K562 (cell line): ENCODE measurements around the gene GABARAPL2. TPM values are rescaled to one million over a fixed set of nuclear protein-coding genes. Genes with fewer than 3 reads are reported as not detected.

Source experiments
- ATAC-seq: fragments of 200-7000 bp; cut with Tn5 transposase; 3 replicates; pipeline ENCODE4 v1.9.1; 2020; ENCODE audit warnings: moderate library complexity
- BruUV-seq: library from RNA; stranded (reverse); fragments of 400-500 nt; replicated peaks from 2 replicates; lab custom pipeline; 2021; lab: Mats Ljungman, UMichigan
- CTCF ChIA-PET: fragments of 300-600 bp; formaldehyde crosslinking; extraction: SDS; loops from one replicate; lab custom pipeline; 2021; ENCODE audit warnings: low intra/inter-chr PET ratio; lab: Yijun Ruan, JAX
- POLR2A ChIA-PET: fragments of 300-600, 350-650 bp; sonication (Branson Sonifier 250); formaldehyde crosslinking; extraction: SDS; loops from one replicate; lab custom pipeline; 2021; ENCODE audit warnings: antibody characterized with exemption, inconsistent platforms; lab: Yijun Ruan, JAX
- DNase-seq, 4 experiments: peaks; one replicate each; pipeline versions ENCODE4 v3.0.0 to v3.0.0-alpha.2; 2011 to 2018; ENCODE audit warnings: low spot score in 3 of 4, mixed read lengths in 3 of 4; ENCODE audit errors: extremely low read depth in 1 of 4
- FAIRE-seq: peaks from 2 replicates; lab custom pipeline; 2011; peaks lifted over from hg19 to GRCh38; lab: Jason Lieb, UNC
- H2AFZ ChIP-seq: 2 replicates; pipeline ENCODE4 v1.6.0; 2011; ENCODE audit warnings: low read depth, low read length, control low read depth, inconsistent platforms
- H3K27ac ChIP-seq: fragments of 200-600 bp; 3 replicates; pipeline ENCODE4 v1.8.0; 2011; ENCODE audit warnings: low read depth, mild to moderate bottlenecking, control low read depth, inconsistent platforms, low read length, moderate library complexity, mixed read lengths; ENCODE audit errors: extremely low read depth
- H3K27me3 ChIP-seq, 2 experiments: fragments of 300-600 bp in 1 of 2; 2 replicates in 1 of 2; 3 replicates in 1 of 2; pipeline versions ENCODE4 v1.6.0 to v1.8.0; 2011; ENCODE audit warnings: inconsistent platforms in 2 of 2, low read length in 2 of 2, mild to moderate bottlenecking in 1 of 2, mixed read lengths in 1 of 2, moderate library complexity in 1 of 2; ENCODE audit not compliant: control insufficient read depth in 2 of 2, insufficient read depth in 2 of 2
- H3K36me3 ChIP-seq: fragments of 300-600 bp; 3 replicates; pipeline ENCODE4 v1.8.0; 2011; ENCODE audit warnings: mild to moderate bottlenecking, low read length, inconsistent platforms; ENCODE audit not compliant: control insufficient read depth, insufficient read depth
- H3K4me1 ChIP-seq, 2 experiments: fragments of 200-600 bp in 1 of 2; replicated peaks in 1 of 2; 2 replicates in 1 of 2; 3 replicates in 1 of 2; pipeline versions ENCODE4 v1.5.1 to v1.8.0; 2011; ENCODE audit warnings: inconsistent platforms in 2 of 2, low read length in 2 of 2, mild to moderate bottlenecking in 1 of 2, mixed read lengths in 1 of 2, moderate library complexity in 1 of 2; ENCODE audit not compliant: control insufficient read depth in 2 of 2, insufficient read depth in 2 of 2
- H3K4me2 ChIP-seq: 2 replicates; pipeline ENCODE4 v1.6.1; 2011; ENCODE audit warnings: low read length, control low read depth, inconsistent platforms, mixed read lengths; ENCODE audit not compliant: insufficient read depth
- H3K4me3 ChIP-seq: fragments of 200-600 bp; sonication (generic), shearing (Covaris generic); 2 replicates; pipeline ENCODE4 v1.5.1; 2016; ENCODE audit warnings: control low read depth, inconsistent platforms
- H3K79me2 ChIP-seq: fragments of 200-600 bp; 3 replicates; pipeline ENCODE4 v1.8.0; 2011; ENCODE audit warnings: low read length, inconsistent platforms; ENCODE audit not compliant: control insufficient read depth, insufficient read depth
- H3K9ac ChIP-seq, 2 experiments: 2 replicates each; pipeline versions ENCODE4 v1.6.0 to v1.6.1; 2011; ENCODE audit warnings: low read depth in 2 of 2, low read length in 2 of 2, control low read depth in 1 of 2, inconsistent platforms in 1 of 2, mild to moderate bottlenecking in 1 of 2, mixed read lengths in 1 of 2; ENCODE audit not compliant: insufficient read depth in 1 of 2
- H3K9me1 ChIP-seq: one replicate; pipeline ENCODE4 v1.6.0; 2011; ENCODE audit warnings: inconsistent platforms, mild to moderate bottlenecking, low read length, moderate library complexity; ENCODE audit not compliant: control insufficient read depth, insufficient read depth
- H3K9me3 ChIP-seq: replicated peaks from 2 replicates; pipeline ENCODE4 v1.5.1; 2011; ENCODE audit warnings: low read depth, low read length, inconsistent platforms; ENCODE audit not compliant: control insufficient read depth, insufficient read depth
- H4K20me1 ChIP-seq: replicated peaks from 2 replicates; pipeline ENCODE4 v1.6.1; 2011; ENCODE audit warnings: low read length, inconsistent platforms, mixed read lengths; ENCODE audit not compliant: control insufficient read depth, insufficient read depth
- FOXA3 ChIP-seq, 2 experiments: fragments of 450-650 bp in 1 of 2; sonication (generic) in 1 of 2; formaldehyde crosslinking; IDR thresholded peaks in 1 of 2; conservative IDR thresholded peaks in 1 of 2; 2 replicates each; pipeline versions ENCODE4 v1.4.0 to v1.8.0; 2020 to 2022; ENCODE audit warnings: mild to moderate bottlenecking in 2 of 2, missing genetic modification reagents in 1 of 2
- ZBTB33 ChIP-seq: sonication (generic); formaldehyde crosslinking; IDR thresholded peaks from 2 replicates; pipeline ENCODE4 v1.8.1; 2023; ENCODE audit warnings: mild to moderate bottlenecking, missing genetic modification reagents
- ZKSCAN1 ChIP-seq: fragments of 150-350 bp; IDR thresholded peaks from 2 replicates; pipeline ENCODE4 v1.6.1; 2016; ENCODE audit warnings: low read depth, low read length
- WGBS: fragments of 100-300 bp; shearing (Covaris generic); methylation state at CpG from one replicate; pipeline ENCODE4 v1.1.6; 2016; ENCODE audit warnings: low coverage, mixed read lengths; ENCODE audit not compliant: insufficient coverage; ENCODE audit errors: missing lambda C conversion rate; 5-methylcytosine and 5-hydroxymethylcytosine counted together
- in situ Hi-C: fragments of 300-500 bp; cut with MboI; formaldehyde crosslinking; loops from 4 replicates; pipeline ENCODE4 v1.15.0; 2018; ENCODE audit warnings: inconsistent platforms, mixed read lengths
- intact Hi-C: fragments of 100-400 bp; cut with micrococcal nuclease; formaldehyde crosslinking; loops from 2 replicates; pipeline ENCODE4 v1.14.2; 2022
- polyA plus RNA-seq, 8 experiments: library from polyadenylated mRNA; depleted of rRNA in 4 of 8; stranded (reverse) in 5 of 8; unstranded in 3 of 8; fragments of >200 nt; fragmentation: Nextera tagmentation in 2 of 8; fragmentation: Illumina TruSeq in 1 of 8; extraction: Ambion mirVana in 2 of 8; extraction: Trizol in 1 of 8; gene quantifications; 2 replicates each; pipeline versions ENCODE4 v1.2.1 to v1.2.3, GENCODE V29; 2011 to 2014; ENCODE audit warnings: inconsistent platforms in 1 of 8, missing spikeins in 1 of 8
- total RNA-seq, 7 experiments: library from RNA; depleted of rRNA in 6 of 7; stranded (reverse); fragments of >200 nt in 6 of 7; fragmentation: Illumina TruSeq in 2 of 7; extraction: Trizol in 2 of 7; gene quantifications; 2 replicates each; pipeline versions ENCODE4 v1.2.1 to v1.2.3, GENCODE V29; 2011 to 2021; ENCODE audit warnings: low replicate concordance in 1 of 7
- TF ChIP-seq, protein P1 (sequence below): sonication (generic); formaldehyde crosslinking; IDR thresholded peaks from 2 replicates; pipeline ENCODE4 v1.8.0; 2022; ENCODE audit warnings: mild to moderate bottlenecking, missing genetic modification reagents, borderline replicate concordance
- TF ChIP-seq, protein P2 (sequence below): fragments of 450-650 bp; IDR thresholded peaks from 2 replicates; pipeline ENCODE4 v1.6.1; 2018; ENCODE audit warnings: mild to moderate bottlenecking, low read depth; ENCODE audit not compliant: partially characterized antibody
- TF ChIP-seq, protein P3 (sequence below): sonication (generic); formaldehyde crosslinking; IDR thresholded peaks from 2 replicates; pipeline ENCODE4 v1.8.0; 2022; ENCODE audit warnings: mild to moderate bottlenecking, missing genetic modification reagents

The GABARAPL2 gene
- total and polyA plus RNA-seq, 9 of the 15 experiments (the other 6 are each of a cell fraction or from before 2014, with no cell fraction given), result 42.1 to 288 (median 91.8) TPM

GRCh38 chr16:75529056-75529905 lies 36.9 kb upstream of the GABARAPL2 start:
- H3K36me3 ChIP-seq, result no peaks in the 10 kb centered on the region
- no peaks in the 10 kb centered on the region for H3K9me3 ChIP-seq
- 76% methylated on average over 77 of the region's 81 CpGs for WGBS
- H3K79me2 ChIP-seq, result no peaks in the 10 kb centered on the region
- FAIRE-seq, result no peak
- no peak overlapping the region for H3K4me3 ChIP-seq
- TF ChIP-seq, protein P1, sequence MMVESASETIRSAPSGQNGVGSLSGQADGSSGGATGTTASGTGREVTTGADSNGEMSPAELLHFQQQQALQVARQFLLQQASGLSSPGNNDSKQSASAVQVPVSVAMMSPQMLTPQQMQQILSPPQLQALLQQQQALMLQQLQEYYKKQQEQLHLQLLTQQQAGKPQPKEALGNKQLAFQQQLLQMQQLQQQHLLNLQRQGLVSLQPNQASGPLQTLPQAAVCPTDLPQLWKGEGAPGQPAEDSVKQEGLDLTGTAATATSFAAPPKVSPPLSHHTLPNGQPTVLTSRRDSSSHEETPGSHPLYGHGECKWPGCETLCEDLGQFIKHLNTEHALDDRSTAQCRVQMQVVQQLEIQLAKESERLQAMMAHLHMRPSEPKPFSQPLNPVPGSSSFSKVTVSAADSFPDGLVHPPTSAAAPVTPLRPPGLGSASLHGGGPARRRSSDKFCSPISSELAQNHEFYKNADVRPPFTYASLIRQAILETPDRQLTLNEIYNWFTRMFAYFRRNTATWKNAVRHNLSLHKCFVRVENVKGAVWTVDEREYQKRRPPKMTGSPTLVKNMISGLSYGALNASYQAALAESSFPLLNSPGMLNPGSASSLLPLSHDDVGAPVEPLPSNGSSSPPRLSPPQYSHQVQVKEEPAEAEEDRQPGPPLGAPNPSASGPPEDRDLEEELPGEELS (CRISPR knock-in tag), result 0 out of 2 replicates have a peak, but pooled peaks have one; percentile 27
- no peak for TF ChIP-seq ZKSCAN1
- TF ChIP-seq, protein P2, sequence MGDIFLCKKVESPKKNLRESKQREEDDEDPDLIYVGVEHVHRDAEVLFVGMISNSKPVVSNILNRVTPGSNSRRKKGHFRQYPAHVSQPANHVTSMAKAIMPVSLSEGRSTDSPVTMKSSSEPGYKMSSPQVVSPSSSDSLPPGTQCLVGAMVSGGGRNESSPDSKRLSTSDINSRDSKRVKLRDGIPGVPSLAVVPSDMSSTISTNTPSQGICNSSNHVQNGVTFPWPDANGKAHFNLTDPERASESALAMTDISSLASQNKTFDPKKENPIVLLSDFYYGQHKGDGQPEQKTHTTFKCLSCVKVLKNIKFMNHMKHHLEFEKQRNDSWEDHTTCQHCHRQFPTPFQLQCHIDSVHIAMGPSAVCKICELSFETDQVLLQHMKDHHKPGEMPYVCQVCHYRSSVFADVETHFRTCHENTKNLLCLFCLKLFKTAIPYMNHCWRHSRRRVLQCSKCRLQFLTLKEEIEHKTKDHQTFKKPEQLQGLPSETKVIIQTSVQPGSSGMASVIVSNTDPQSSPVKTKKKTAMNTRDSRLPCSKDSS, result no peak
- peak; percentile 93 for TF ChIP-seq ZBTB33 (CRISPR knock-in tag)
- no peak for TF ChIP-seq FOXA3 (CRISPR knock-in tag; conservative IDR thresholded peaks at IDR 0.05 in 1 of 2, IDR thresholded peaks at IDR 0.05 in 1 of 2)
- TF ChIP-seq, protein P3, sequence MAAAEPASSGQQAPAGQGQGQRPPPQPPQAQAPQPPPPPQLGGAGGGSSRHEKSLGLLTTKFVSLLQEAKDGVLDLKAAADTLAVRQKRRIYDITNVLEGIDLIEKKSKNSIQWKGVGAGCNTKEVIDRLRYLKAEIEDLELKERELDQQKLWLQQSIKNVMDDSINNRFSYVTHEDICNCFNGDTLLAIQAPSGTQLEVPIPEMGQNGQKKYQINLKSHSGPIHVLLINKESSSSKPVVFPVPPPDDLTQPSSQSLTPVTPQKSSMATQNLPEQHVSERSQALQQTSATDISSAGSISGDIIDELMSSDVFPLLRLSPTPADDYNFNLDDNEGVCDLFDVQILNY (CRISPR knock-in tag), result no peak
- H4K20me1 ChIP-seq, result peaks cover 4% of the 10 kb centered on the region; the same call in 1 of the 2 replicates
- H2AFZ ChIP-seq, result no peak overlapping the region
- no TSS peak for BruUV-seq
- no peak for DNase-seq
- POLR2A ChIA-PET, result interaction anchor here (0.6 kb wide), 1 partner anchor 1448 kb away, joined by 3 read pairs; no protein-coding TSS in a partner anchor
- no peak overlapping the region for H3K9ac ChIP-seq
- H3K9me1 ChIP-seq, result no peaks in the 10 kb centered on the region
- no peak for ATAC-seq
- in situ Hi-C loops, result no loop called here
- CTCF ChIA-PET, result no interaction called here
- H3K27ac ChIP-seq, result no peak overlapping the region
- H3K27me3 ChIP-seq, result peaks cover 32 to 52% of the 10 kb centered on the region in 2 experiments
- no peak overlapping the region for H3K4me2 ChIP-seq
- H3K4me1 ChIP-seq, result peaks cover 0 to 13% of the 10 kb centered on the region in 2 experiments; a peak in 1 of 5 replicates
- intact Hi-C loops, result no loop called here
